GM12878 (cell line): ENCODE data around the gene HIRA. TPM values are rescaled to one million over a fixed set of nuclear protein-coding genes. Genes with fewer than 3 reads are reported as not detected.

Source experiments
- ATAC-seq: fragments of 200-7000 bp; cut with Tn5 transposase; 3 replicates; pipeline ENCODE4 v1.9.1; 2020; ENCODE audit warnings: mild to moderate bottlenecking, moderate library complexity
- BruUV-seq: library from RNA; stranded (reverse); fragments of 400-500 nt; replicated peaks from 2 replicates; lab custom pipeline; 2021; lab: Mats Ljungman, UMichigan
- CTCF ChIA-PET: fragments of 300-600 bp; sonication (Branson Sonifier 250); formaldehyde crosslinking; extraction: SDS; loops from one replicate; lab custom pipeline; 2021; ENCODE audit warnings: inconsistent platforms; lab: Yijun Ruan, JAX
- POLR2A ChIA-PET: fragments of 350-600 bp; formaldehyde crosslinking; extraction: SDS; loops from one replicate; lab custom pipeline; 2021; ENCODE audit warnings: inconsistent platforms; lab: Charles Lee
- RAD21 ChIA-PET: fragments of 300-600 bp; sonication (Branson Sonifier 250); formaldehyde crosslinking; loops from one replicate; lab custom pipeline; 2023; ENCODE audit warnings: antibody characterized with exemption; ENCODE audit not compliant: unreplicated experiment; lab: Charles Lee
- SMC1A ChIA-PET: fragments of 300-600 bp; sonication (Branson Sonifier 250); formaldehyde crosslinking; loops from one replicate; lab custom pipeline; 2023; ENCODE audit not compliant: unreplicated experiment, uncharacterized antibody; lab: Charles Lee
- DNase-seq: peaks from one replicate; pipeline ENCODE4 v3.0.0-alpha.2; 2011; ENCODE audit warnings: low read depth, low spot score
- FAIRE-seq: peaks from 3 replicates; lab custom pipeline; 2011; peaks lifted over from hg19 to GRCh38; lab: Jason Lieb, UNC
- H2AFZ ChIP-seq: 2 replicates; pipeline ENCODE4 v1.6.0; 2011; ENCODE audit warnings: low read depth, low read length, control low read depth; ENCODE audit not compliant: control insufficient read depth
- H3K27ac ChIP-seq: 2 replicates; pipeline ENCODE4 v1.5.1; 2011; ENCODE audit warnings: control low read depth; ENCODE audit not compliant: control insufficient read depth, insufficient read depth
- H3K27me3 ChIP-seq, 2 experiments: replicated peaks in 1 of 2; 2 replicates each; pipeline versions ENCODE4 v1.6.0 to v1.6.1; 2011; ENCODE audit warnings: low read length in 1 of 2; ENCODE audit not compliant: control insufficient read depth in 2 of 2, insufficient read depth in 2 of 2
- H3K36me3 ChIP-seq, 2 experiments: 2 replicates each; pipeline ENCODE4 v1.5.1; 2011; ENCODE audit warnings: low read length in 1 of 2; ENCODE audit not compliant: control insufficient read depth in 2 of 2, insufficient read depth in 2 of 2
- H3K4me1 ChIP-seq: 2 replicates; pipeline ENCODE4 v1.6.1; 2011; ENCODE audit warnings: mild to moderate bottlenecking, low read length, moderate library complexity, mixed read lengths; ENCODE audit not compliant: control insufficient read depth, insufficient read depth
- H3K4me2 ChIP-seq: 2 replicates; pipeline ENCODE4 v1.6.0; 2011; ENCODE audit warnings: control low read depth; ENCODE audit not compliant: control insufficient read depth, insufficient read depth
- H3K4me3 ChIP-seq: fragments of 200-600 bp; sonication (generic); 2 replicates; pipeline ENCODE4 v1.5.1; 2016
- H3K79me2 ChIP-seq: 2 replicates; pipeline ENCODE4 v1.6.0; 2011; ENCODE audit warnings: low read length; ENCODE audit not compliant: control insufficient read depth, insufficient read depth
- H3K9ac ChIP-seq: 2 replicates; pipeline ENCODE4 v1.8.0; 2011; ENCODE audit warnings: low read length, control low read depth, mixed read lengths; ENCODE audit not compliant: control insufficient read depth, insufficient read depth
- H3K9me3 ChIP-seq: replicated peaks from 3 replicates; pipeline ENCODE4 v1.5.1; 2011; ENCODE audit warnings: mild to moderate bottlenecking, low read length; ENCODE audit not compliant: control insufficient read depth, insufficient read depth
- H4K20me1 ChIP-seq: 2 replicates; pipeline ENCODE4 v1.6.0; 2011; ENCODE audit not compliant: control insufficient read depth, insufficient read depth
- CBX5 ChIP-seq: sonication (generic); IDR thresholded peaks from 2 replicates; pipeline ENCODE4 v1.6.1; 2016; ENCODE audit warnings: low read depth, moderate library complexity, mild to moderate bottlenecking, inconsistent platforms
- FOXK2 ChIP-seq: fragments of 450-650 bp; IDR thresholded peaks from 2 replicates; pipeline ENCODE4 v1.6.1; 2017; ENCODE audit warnings: mild to moderate bottlenecking, moderate library complexity
- HCFC1 ChIP-seq: fragments of 150-350 bp; IDR thresholded peaks from 2 replicates; pipeline ENCODE4 v1.6.1; 2014; ENCODE audit warnings: low read length
- HDAC2 ChIP-seq: fragments of 200-600 bp; sonication (generic); IDR thresholded peaks from 2 replicates; pipeline ENCODE4 v1.6.1; 2017
- KDM1A ChIP-seq: fragments of 200-600 bp; sonication (generic); IDR thresholded peaks from 2 replicates; pipeline ENCODE4 v1.6.1; 2016; ENCODE audit warnings: borderline replicate concordance
- KLF5 ChIP-seq: fragments of 450-650 bp; IDR thresholded peaks from 2 replicates; pipeline ENCODE4 v1.6.1; 2014; ENCODE audit warnings: mild to moderate bottlenecking; ENCODE audit not compliant: partially characterized antibody
- MEF2B ChIP-seq: fragments of 450-650 bp; IDR thresholded peaks from 2 replicates; pipeline ENCODE4 v1.6.1; 2018; ENCODE audit warnings: mild to moderate bottlenecking, moderate library complexity; ENCODE audit not compliant: partially characterized antibody, poor library complexity, severe bottlenecking
- SP1 ChIP-seq: IDR thresholded peaks from one replicate; pipeline ENCODE4 v1.6.1; 2011; ENCODE audit warnings: low read depth, low read length
- WGBS: methylation state at CpG from one replicate; pipeline ENCODE4 v1.1.6; 2016; ENCODE audit warnings: low lambda C conversion rate; ENCODE audit not compliant: insufficient replicate concordance, insufficient coverage; ENCODE audit errors: missing lambda C conversion rate; 5-methylcytosine and 5-hydroxymethylcytosine counted together
- in situ Hi-C: fragments of 300-500 bp; cut with MboI; formaldehyde crosslinking; loops from 9 replicates; pipeline ENCODE4 v1.14.3; 2018; ENCODE audit warnings: mixed read lengths
- intact Hi-C: fragments of 100-400 bp; cut with micrococcal nuclease; formaldehyde crosslinking; loops from one replicate; pipeline ENCODE4 v1.14.2; 2022; ENCODE audit not compliant: unreplicated experiment
- polyA plus RNA-seq, 11 experiments: library from polyadenylated mRNA; depleted of rRNA in 4 of 11; unstranded in 6 of 11; stranded (reverse) in 5 of 11; fragments of >200 nt; fragmentation: Nextera tagmentation in 4 of 11; fragmentation: Illumina TruSeq in 1 of 11; extraction: Ambion mirVana in 4 of 11; extraction: Trizol in 1 of 11; gene quantifications; 1 replicate in 1 of 11; 2 replicates in 10 of 11; pipeline versions ENCODE4 v1.2.1 to v1.2.3, GENCODE V29; 2011 to 2016; ENCODE audit warnings: inconsistent platforms in 2 of 11, missing spikeins in 2 of 11, low read depth in 1 of 11
- total RNA-seq, 4 experiments: library from RNA; depleted of rRNA in 3 of 4; stranded (reverse); fragments of >200 nt in 3 of 4; fragmentation: Illumina TruSeq in 1 of 4; extraction: Trizol in 1 of 4; gene quantifications; 2 replicates each; pipeline versions ENCODE4 v1.2.1 to v1.2.3, GENCODE V29; 2013 to 2021

The HIRA gene
- total and polyA plus RNA-seq, 10 of the 15 experiments (the other 5 are each of a cell fraction or from before 2014, with no cell fraction given) = 0.34 to 32.7 (median 14.5) TPM

GRCh38 chr22:19470010-19470409 lies 38.5 kb upstream of the HIRA start:
- Histone ChIP-seq H3K9ac (no peak overlapping the region), H2AFZ (no peak overlapping the region), H3K4me1 (no peaks in the 10 kb centered on the region), H3K27ac (no peak overlapping the region), H3K27me3 (no peaks in the 10 kb centered on the region), H3K9me3 (no peaks in the 10 kb centered on the region), H3K4me2 (no peak overlapping the region), H4K20me1 (peaks cover 2% of the 10 kb centered on the region; the same call in 1 of the 2 replicates), H3K36me3 (peaks cover 44 to 45% of the 10 kb centered on the region in 2 experiments), H3K4me3 (no peak overlapping the region), H3K79me2 (no peaks in the 10 kb centered on the region; the same call in none of the 2 replicates)
- ATAC-seq = no peak
- CTCF ChIA-PET = no interaction called here
- RAD21 ChIA-PET = no interaction called here
- DNase-seq = no peak
- FAIRE-seq = no peak
- whole genome bisulfite sequencing = 78% methylated on average over 2 of the region's 2 CpGs
- SMC1A ChIA-PET = no interaction called here
- intact Hi-C loops = loop anchor here (10.0 kb wide), 2 partner anchors 165 to 175 kb away; partner anchors contain the start of gene CLTCL1
- TF ChIP-seq CBX5 (no peak), SP1 (no peak), KDM1A (no peak), MEF2B (no peak), KLF5 (no peak)
- POLR2A ChIA-PET = no interaction called here
- in situ Hi-C loops = no loop called here
- BruUV-seq = no TSS peak

- H3K27ac ChIP-seq = no peak overlapping the region
- SMC1A ChIA-PET = no interaction called here
- H3K79me2 ChIP-seq = no peaks in the 10 kb centered on the region; the same call in 1 of the 2 replicates
- ATAC-seq (no peak), FAIRE-seq (no peak), DNase-seq (no peak)
- peaks cover 45 to 50% of the 10 kb centered on the region in 2 experiments for H3K36me3 ChIP-seq
- RAD21 ChIA-PET = interaction anchor here (0.6 kb wide), 1 partner anchor 11 kb away, joined by 3 read pairs; no protein-coding TSS in a partner anchor
- no peaks in the 10 kb centered on the region for H3K9me3 ChIP-seq
- no peak overlapping the region for H3K4me2 ChIP-seq
- 99% methylated on average over 7 of the region's 7 CpGs for WGBS
- no TSS peak for BruUV-seq
- CTCF ChIA-PET = no interaction called here
- intact Hi-C loops = no loop called here
- in situ Hi-C loops = no loop called here
- H3K27me3 ChIP-seq = no peaks in the 10 kb centered on the region
- POLR2A ChIA-PET = no interaction called here
- TF ChIP-seq FOXK2 = no peak
- TF ChIP-seq HDAC2 = no peak
- TF ChIP-seq HCFC1 = no peak
- H3K9ac ChIP-seq = no peak overlapping the region
- no peak overlapping the region for H3K4me3 ChIP-seq
- H3K4me1 ChIP-seq = no peaks in the 10 kb centered on the region
- no peak overlapping the region for H2AFZ ChIP-seq
- peaks cover 2% of the 10 kb centered on the region; the same call in 1 of the 2 replicates for H4K20me1 ChIP-seq
Measured at GRCh38 chr22:19469421-19469820, 37.9 kb upstream of the HIRA start.
